Smooth muscle cell (in vitro differentiated cells): Measurements from ENCODE around the gene CPN2. TPM values are rescaled to one million over a fixed set of nuclear protein-coding genes. Genes with fewer than 3 reads are reported as not detected.
A peak's percentile ranks its signal among the peaks of the same experiment; 100 is the strongest.

ENCODE experiments used
- DNase-seq: peaks from one replicate; lab custom pipeline; 2025; ENCODE audit not compliant: unreplicated experiment; lab: John Stamatoyannopoulos, UW
- H2AFZ ChIP-seq: fragments of 200-600 bp; sonication (generic); 2 replicates; pipeline ENCODE4 v1.6.0; 2016; ENCODE audit warnings: antibody characterized with exemption, low read depth, mild to moderate bottlenecking
- H3F3A ChIP-seq: fragments of 200-600 bp; sonication (generic); 2 replicates; pipeline ENCODE4 v1.6.0; 2017; ENCODE audit warnings: antibody characterized with exemption, low read depth
- H3K27ac ChIP-seq: fragments of 200-600 bp; sonication (generic); 2 replicates; pipeline ENCODE4 v1.5.1; 2016; ENCODE audit warnings: low read depth, mild to moderate bottlenecking
- H3K27me3 ChIP-seq: fragments of 200-600 bp; sonication (generic); 2 replicates; pipeline ENCODE4 v1.6.1; 2016; ENCODE audit warnings: low read depth, mild to moderate bottlenecking
- H3K36me3 ChIP-seq: fragments of 200-600 bp; sonication (generic); 2 replicates; pipeline ENCODE4 v1.5.1; 2016; ENCODE audit warnings: low read depth
- H3K4me1 ChIP-seq: fragments of 200-600 bp; sonication (generic); 2 replicates; pipeline ENCODE4 v1.5.1; 2016; ENCODE audit warnings: low read depth
- H3K4me2 ChIP-seq: fragments of 200-600 bp; sonication (generic); 2 replicates; pipeline ENCODE4 v1.6.0; 2016; ENCODE audit warnings: mild to moderate bottlenecking
- H3K4me3 ChIP-seq: fragments of 200-600 bp; sonication (generic); 2 replicates; pipeline ENCODE4 v1.5.1; 2016; ENCODE audit warnings: mild to moderate bottlenecking
- H3K79me2 ChIP-seq: fragments of 200-600 bp; sonication (generic); 2 replicates; pipeline ENCODE4 v1.6.0; 2016; ENCODE audit warnings: low read depth, mild to moderate bottlenecking
- H3K9ac ChIP-seq: fragments of 200-600 bp; sonication (generic); 2 replicates; pipeline ENCODE4 v1.6.0; 2016; ENCODE audit warnings: low read depth
- H3K9me3 ChIP-seq: fragments of 200-600 bp; sonication (generic); replicated peaks from 2 replicates; pipeline ENCODE4 v1.5.1; 2016; ENCODE audit warnings: low read depth
- H4K20me1 ChIP-seq: fragments of 200-600 bp; sonication (generic); 2 replicates; pipeline ENCODE4 v1.6.0; 2016; ENCODE audit warnings: low read depth
- WGBS: methylation state at CpG from one replicate; pipeline ENCODE4 v1.1.7; 2016; ENCODE audit warnings: low lambda C conversion rate; 5-methylcytosine and 5-hydroxymethylcytosine counted together
- polyA plus RNA-seq: library from polyadenylated mRNA; unstranded; fragments of >200 nt; fragmentation: Nextera tagmentation; extraction: Ambion mirVana; gene quantifications from 2 replicates; pipeline ENCODE4 v1.2.1, GENCODE V29; 2016
- total RNA-seq: library from RNA; depleted of rRNA; stranded (reverse); fragments of >200 nt; gene quantifications from 2 replicates; pipeline ENCODE4 v1.2.3, GENCODE V29; 2014
- TF ChIP-seq, protein P1 (sequence below): fragments of 200-600 bp; sonication (generic); IDR thresholded peaks from 2 replicates; pipeline ENCODE4 v1.5.1; 2017; ENCODE audit warnings: borderline replicate concordance, mild to moderate bottlenecking, antibody characterized with exemption; ENCODE audit not compliant: insufficient read depth, poor library complexity, severe bottlenecking

The CPN2 gene
- total and polyA plus RNA-seq, 2 experiments from 2014 or later, result 0.13 TPM; not detected in 1

DNA sequence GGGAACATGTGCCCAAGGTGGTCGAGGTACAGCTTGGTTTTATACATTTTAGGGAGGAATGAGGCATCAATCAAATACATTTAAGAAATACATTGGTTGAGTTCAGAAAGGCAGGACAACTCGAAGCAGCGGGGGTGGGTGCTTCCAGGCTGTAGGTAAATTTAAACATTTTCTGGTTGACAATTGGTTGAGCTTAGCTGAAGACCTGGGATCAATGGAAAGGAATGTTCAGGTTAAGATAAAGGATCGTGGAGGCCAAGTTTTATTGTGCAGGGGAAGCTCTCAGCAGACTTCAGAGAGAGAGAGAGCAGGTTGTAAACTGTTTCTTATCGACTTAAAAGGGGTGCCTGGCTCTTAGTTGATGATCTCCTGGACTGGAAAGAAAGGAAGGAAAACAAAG, 11.3 kb downstream of the CPN2 start:
- TF ChIP-seq, protein P1, sequence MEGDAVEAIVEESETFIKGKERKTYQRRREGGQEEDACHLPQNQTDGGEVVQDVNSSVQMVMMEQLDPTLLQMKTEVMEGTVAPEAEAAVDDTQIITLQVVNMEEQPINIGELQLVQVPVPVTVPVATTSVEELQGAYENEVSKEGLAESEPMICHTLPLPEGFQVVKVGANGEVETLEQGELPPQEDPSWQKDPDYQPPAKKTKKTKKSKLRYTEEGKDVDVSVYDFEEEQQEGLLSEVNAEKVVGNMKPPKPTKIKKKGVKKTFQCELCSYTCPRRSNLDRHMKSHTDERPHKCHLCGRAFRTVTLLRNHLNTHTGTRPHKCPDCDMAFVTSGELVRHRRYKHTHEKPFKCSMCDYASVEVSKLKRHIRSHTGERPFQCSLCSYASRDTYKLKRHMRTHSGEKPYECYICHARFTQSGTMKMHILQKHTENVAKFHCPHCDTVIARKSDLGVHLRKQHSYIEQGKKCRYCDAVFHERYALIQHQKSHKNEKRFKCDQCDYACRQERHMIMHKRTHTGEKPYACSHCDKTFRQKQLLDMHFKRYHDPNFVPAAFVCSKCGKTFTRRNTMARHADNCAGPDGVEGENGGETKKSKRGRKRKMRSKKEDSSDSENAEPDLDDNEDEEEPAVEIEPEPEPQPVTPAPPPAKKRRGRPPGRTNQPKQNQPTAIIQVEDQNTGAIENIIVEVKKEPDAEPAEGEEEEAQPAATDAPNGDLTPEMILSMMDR, result no peak
- Histone ChIP-seq H4K20me1 (no peaks in the 10 kb centered on the region), H2AFZ (no peak overlapping the region), H3K27ac (no peak overlapping the region), H3K27me3 (no peaks in the 10 kb centered on the region), H3K4me3 (no peak overlapping the region), H3K9me3 (no peaks in the 10 kb centered on the region), H3K4me1 (no peaks in the 10 kb centered on the region), H3K9ac (no peak overlapping the region), H3K4me2 (no peak overlapping the region), H3K79me2 (no peaks in the 10 kb centered on the region), H3K36me3 (no peaks in the 10 kb centered on the region), H3F3A (no peaks in the 10 kb centered on the region)
- WGBS, result 38% methylated on average over 5 of the region's 5 CpGs
- DNase-seq, result no peak

GRCh38 chr3:194339356-194339755, 11.8 kb downstream of the CPN2 start:
- TF ChIP-seq, protein P1, result no peak
- Histone ChIP-seq H3K79me2 (no peaks in the 10 kb centered on the region), H3K4me2 (no peak overlapping the region)

GRCh38 chr3:194337965-194338753, 13.0 kb downstream of the CPN2 start:
- Histone ChIP-seq H3K9me3 (no peaks in the 10 kb centered on the region), H3K4me1 (no peaks in the 10 kb centered on the region), H3K4me3 (no peak overlapping the region), H3K9ac (no peak overlapping the region), H4K20me1 (no peaks in the 10 kb centered on the region), H3K36me3 (no peaks in the 10 kb centered on the region), H3F3A (no peaks in the 10 kb centered on the region), H3K79me2 (no peaks in the 10 kb centered on the region), H3K27ac (peak overlapping the region; percentile 22), H3K27me3 (no peaks in the 10 kb centered on the region), H3K4me2 (no peak overlapping the region), H2AFZ (no peak overlapping the region)
- no peak for DNase-seq
- TF ChIP-seq, protein P1, result no peak
- 67% methylated on average over 13 of the region's 13 CpGs for WGBS

More at GRCh38 chr3:194339356-194339755, 11.8 kb downstream of the CPN2 start:
- H3K4me1 ChIP-seq, result no peaks in the 10 kb centered on the region
- no peaks in the 10 kb centered on the region for H3K36me3 ChIP-seq
- H3K27ac ChIP-seq, result no peak overlapping the region
- H3K9ac ChIP-seq, result no peak overlapping the region
- H3K27me3 ChIP-seq, result no peaks in the 10 kb centered on the region
- no peaks in the 10 kb centered on the region for H3K9me3 ChIP-seq
- no peak overlapping the region for H2AFZ ChIP-seq
- no peak overlapping the region for H3K4me3 ChIP-seq
- no peaks in the 10 kb centered on the region for H4K20me1 ChIP-seq
- no peak for DNase-seq
- WGBS, result 58% methylated on average over 9 of the region's 9 CpGs
- no peaks in the 10 kb centered on the region for H3F3A ChIP-seq
